CD4-positive, alpha-beta T cell treated with Interleukin-21 for 1 hour (primary cell): Measurements from ENCODE around the gene MYH9.
"Not testable (repeated sequence)": the region's sequence is repeated elsewhere in the genome, so short reads cannot be mapped to it uniquely, and the experiment has no call there.

Experiments
- DNase-seq: peaks from one replicate; pipeline ENCODE4 v3.0.0-alpha.2; 2020

MYH9 gene

DNA sequence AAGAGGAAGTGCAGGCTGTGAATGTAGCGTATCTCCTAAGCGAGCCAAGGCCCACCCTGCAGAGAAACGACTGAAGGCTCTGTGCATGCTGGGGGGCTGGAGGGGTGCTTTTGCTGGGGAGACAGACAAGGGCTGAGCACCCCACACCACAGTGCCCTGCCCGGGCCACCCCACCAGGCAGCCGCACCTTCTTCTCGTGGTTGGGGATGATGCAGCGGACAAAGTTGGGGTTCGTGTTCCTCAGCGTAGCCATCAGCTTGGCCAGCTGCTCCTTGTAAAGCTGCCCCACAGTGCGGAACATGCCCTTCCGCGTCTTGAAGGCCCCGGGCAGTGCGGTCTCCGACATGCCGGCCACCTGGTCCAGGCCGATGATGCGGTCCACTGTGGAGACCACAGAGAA lies 81.5 kb downstream of the MYH9 start:
- DNase-seq = no peak

DNA sequence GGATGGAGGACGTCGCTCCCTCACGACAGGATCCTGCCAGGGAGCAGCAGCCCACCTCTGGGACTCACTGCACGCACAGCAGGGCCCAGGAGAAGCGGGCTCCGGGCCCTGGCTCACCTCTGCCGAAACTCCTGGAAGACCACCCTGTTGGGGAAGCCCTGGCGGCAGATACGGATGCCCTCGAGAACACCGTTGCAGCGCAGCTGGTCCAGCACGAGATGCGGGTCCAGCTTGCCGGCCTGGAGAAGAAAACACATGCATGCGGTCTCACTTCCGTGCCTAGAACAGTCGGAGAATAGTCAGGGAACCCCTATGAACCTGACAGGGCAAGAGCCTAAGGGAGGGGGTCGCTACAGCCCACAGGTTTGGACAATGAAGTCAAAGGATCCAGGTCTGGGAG lies 82.0 kb downstream of the MYH9 start:
- no peak for DNase-seq

DNA sequence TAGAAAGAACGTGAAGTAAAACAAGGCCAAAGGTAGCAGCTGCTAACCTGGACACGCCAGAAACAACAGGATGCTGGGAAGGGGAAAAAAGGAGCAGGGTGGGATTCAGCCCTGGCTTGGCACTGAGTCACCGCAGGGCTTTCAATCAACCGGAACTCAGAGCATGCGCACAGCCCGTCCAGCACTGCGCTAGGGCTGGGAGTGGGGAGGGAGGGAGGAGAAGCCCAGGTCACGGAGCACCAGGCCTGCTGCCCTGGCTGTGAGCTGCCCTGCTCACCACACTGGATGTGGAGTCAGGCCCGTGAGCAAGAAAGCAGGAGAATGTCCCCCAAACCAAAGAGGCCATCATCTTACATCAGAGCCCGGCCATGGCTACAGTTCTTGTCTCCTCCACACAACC lies 83.3 kb downstream of the MYH9 start:
- DNase-seq = no peak

DNA sequence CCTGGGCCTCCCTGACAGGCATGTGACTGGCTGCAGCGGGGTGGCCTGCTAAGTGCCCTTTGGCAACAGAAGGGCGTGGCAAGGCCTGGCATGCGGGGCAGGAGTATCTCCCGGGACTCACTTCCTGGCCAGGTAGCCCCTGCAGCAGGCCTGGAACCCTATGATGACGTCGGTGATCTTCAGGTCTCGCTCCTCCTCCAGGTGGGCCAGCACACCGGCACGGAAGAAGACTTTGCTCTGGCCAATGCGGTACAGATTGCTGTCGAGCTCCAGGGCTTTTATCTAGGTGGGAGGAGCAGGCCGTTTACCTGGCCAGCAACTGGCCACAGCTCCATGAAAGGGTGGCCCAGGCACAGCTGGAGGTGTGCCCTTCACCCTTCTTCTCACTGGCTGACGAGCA lies 83.9 kb downstream of the MYH9 start:
- DNase-seq = no peak

DNA sequence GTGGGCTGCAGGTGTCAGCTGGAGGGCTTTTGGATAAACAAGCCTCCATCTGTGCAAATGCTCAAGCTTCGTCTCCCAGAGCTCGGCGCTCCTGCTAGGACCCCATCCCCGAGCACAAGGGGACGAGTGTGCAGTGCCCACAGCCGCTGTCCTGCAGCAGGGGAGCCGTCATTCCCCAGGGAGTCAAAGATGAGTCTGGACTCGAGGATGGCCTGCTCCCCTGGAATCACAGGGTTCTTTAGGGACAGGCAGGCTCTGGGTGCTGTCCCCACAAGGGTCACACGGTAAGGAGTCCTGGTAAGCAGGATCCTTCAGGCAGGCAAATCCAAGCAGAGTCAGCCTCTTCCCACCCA lies 84.7 kb downstream of the MYH9 start:
- DNase-seq = no peak

DNA sequence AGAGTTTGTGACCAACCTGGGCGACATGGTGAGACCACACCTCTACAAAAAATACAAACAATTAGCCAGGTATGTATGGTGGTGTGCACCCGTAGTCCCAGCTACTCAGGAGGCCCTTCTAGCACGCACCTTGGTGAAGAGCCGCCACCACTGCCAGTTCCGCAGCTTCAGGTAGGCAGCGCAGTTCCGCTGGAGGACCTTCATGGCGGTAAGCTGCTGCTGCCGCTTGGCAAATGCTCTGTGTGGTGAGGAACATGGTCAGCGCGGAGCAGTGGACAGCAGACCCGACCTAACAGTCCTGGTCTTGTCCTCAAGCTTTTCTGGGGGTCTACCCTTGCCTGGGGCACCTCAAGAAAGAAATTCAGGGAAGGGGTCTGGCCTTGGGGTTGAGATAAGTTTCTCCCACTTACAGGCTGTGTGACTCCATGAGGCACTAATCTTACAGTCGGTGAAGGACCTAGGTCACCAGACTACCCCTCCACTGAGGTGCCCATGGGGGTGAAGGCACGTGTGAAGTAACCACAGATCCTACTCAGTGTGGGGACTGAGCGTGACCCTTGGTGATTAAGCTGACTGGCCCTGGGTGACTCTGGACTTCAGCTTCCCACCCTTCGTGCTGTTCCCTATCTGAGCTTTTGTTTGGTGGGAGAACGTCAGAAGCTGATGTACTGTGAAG lies 85.2 kb downstream of the MYH9 start:
- no peak for DNase-seq

DNA sequence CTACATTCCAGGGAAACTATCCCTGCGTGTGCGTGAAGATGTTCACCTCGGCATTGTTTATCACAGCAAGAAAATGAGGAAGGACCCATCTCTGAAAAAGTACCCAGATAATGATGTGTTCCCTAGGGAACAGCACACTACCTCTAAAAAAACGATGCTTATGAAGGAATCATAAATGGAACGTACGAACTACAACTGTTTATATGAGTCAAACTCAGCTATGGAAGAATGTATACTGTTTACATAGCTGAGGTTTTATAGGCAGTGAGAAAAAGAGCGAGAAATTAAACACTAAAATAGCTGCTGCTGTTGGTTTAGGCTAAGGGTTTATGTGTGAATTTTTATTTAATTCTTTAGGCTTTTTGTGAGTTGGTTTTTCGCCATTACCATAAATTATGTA lies 85.9 kb downstream of the MYH9 start:
- no peak for DNase-seq

DNA sequence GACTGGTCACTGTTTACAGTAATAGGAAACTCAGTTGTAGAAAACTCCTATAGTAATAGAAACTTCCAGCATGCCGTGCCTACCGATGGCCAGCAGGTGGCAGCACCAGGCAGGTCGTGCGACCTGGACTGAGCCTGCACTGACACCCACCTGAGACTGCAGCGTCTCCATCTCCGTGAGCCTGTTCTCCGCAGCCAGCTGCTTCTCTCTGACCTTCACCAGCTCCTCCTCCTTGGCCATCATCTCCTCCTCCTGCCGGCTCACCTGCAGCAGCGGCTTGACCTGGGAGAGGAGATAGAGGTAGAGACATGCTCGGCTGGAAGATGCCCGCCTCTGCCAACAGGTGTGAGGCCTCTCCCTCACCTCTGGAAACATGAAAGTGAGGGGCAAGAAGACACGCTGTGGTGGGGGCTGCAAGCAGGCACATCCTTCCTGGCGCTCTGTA lies 86.4 kb downstream of the MYH9 start:
- DNase-seq = peak; percentile 84

DNA sequence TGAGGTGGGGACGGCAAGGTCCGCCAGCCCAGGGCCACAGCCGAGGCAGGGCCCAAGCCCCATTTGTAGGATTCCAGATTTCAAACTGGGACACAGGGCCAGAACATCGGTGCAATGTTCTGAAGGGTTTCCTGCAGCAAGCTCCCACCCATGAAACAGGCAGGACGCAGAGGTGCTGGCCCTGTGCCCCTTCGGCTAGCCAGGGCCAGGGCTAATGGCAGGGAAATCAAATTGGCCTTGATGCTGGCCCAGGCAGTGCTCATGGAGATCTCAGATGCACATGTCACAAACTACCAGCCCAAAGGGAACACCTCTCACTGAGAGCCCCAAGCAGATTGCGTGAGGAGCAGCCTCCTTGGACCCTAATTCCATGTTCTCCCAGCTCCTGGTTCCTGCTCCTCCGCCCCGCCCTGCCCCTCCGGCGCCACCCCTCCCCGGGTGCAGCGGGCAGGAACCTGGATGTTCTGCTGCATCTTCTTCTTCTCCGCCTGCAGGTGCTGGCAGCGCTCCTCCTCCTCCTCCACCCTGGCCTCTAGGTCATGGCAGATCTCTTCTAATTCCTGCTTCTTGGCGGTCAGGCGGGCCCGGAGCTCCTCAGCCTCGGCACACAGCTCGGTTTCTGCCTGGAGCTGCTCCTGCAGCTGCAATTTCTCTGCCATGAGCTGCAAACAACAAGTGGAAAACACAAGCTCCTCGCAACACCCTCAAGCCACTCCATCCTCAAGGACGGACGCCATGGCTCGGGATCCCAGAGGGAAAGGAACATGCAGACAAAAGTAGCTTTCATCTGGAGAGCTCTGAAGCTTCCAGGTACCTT lies 87.2 kb downstream of the MYH9 start:
- DNase-seq = no peak

DNA sequence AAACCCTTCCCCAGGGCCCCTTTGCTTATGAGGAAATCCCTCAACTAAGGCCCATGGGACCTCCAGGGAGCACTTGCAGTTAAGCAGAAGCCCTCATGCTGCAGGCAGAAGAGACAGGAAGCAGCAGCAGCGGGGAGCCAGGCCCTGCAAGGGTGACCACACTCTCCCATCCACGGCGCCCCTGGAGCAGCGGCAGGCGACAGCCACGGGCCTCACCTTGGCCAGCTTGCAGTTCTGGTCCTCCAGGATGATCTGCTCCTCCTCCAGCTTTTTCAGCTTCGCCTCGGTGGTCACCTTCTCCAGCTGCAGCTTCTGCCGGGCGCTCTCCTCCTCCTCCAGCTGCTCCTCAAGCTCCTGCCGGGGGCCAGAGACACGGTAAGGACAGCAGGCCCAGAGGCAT lies 87.9 kb downstream of the MYH9 start:
- DNase-seq = no peak

DNA sequence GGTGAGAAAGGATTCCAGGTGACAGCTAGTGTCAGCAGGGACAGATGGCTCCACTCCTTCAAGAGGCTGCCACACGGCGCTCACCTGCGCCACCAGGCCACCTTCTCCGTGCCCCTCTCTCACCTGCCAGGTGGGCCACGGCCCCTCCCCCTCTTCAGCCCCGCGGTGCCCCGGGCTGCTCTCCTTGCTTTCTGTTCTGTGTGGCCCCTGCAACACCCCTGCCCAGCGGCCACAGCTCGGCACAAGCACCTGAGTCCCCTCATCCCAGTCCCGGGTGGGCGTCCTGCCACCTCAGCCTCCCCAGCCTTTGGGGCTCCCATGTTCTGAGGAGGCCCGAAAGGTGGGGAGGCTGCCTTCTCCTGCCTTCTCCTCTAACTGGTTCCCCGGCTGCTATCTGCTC lies 88.5 kb downstream of the MYH9 start:
- no peak for DNase-seq

DNA sequence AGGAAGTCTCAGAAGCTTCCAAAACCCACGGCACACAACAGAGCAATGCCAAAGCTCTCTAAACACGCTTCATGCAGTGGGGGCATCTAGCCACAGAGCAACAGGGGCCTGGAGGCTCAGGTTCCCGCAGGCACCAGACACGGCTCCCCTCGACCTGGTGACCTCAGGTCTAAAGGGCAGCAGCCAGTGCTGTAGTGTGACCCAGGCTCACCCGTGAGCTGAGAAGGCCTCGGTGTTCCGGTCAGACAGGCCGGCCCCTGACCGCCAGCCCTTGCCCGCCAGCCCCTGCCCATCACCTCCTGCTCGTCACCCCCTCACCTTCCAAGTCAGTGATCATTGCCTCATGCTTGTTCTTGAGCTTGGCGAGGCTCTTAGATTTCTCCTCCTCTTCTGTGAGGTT lies 89.2 kb downstream of the MYH9 start:
- DNase-seq = no peak

DNA sequence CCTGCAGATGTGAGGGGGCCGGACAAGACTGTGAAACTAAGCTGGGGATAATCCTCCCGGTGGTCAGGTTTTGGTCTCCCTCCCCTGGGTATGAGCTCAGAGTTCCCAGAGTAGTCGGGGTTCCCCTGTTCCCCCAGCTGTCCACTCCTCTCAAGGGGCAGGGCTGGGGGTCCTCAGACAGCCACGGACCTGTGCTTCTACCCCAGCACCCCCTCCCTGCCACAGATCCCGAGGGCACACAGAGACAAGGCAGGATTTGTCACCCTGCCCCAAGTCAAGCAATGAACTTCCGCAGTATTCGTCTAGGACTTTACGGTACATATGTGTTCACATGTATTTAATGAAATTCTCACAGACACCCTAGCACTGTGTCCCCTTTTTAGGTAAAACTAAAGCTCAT lies 89.6 kb downstream of the MYH9 start:
- DNase-seq = no peak

DNA sequence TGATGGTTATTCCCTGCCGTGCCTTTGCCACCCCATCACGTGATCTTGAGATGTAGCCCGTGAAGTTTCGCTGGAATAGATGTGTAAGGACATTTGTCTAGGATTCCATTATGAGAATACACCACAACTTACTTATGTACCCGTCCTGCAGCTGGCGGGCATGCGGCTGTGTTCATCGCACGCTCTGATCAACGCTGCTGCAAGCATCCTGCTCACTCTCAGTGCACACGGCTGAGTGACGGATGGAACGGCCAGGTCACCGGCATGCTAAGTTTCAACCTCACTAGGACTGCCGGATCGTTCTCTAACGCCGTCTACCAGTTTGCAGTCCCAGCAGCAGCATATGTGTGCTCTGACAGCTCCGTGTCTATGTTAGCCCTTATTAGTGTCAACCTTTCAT lies 90.2 kb downstream of the MYH9 start:
- no peak for DNase-seq

DNA sequence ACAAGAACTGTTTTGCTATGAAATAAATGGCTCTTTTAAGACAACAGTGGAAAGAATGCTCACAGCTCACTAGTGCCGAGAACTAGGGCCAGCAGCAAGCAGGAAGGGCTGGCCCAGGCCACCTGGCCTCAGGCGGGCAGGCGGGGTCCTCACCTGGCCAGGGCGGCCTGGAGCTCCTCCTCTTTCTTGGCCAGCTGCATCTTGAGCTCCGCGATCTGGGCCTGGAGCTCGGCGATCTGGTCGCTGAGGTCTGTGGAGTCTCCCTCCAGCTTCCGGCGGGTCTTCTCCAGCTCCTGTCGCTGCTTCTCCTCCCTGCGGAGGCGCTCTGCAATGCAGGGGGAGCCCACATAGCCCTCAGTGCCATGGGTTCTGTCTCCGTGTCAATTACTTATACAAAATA lies 91.1 kb downstream of the MYH9 start:
- DNase-seq = no peak

DNA sequence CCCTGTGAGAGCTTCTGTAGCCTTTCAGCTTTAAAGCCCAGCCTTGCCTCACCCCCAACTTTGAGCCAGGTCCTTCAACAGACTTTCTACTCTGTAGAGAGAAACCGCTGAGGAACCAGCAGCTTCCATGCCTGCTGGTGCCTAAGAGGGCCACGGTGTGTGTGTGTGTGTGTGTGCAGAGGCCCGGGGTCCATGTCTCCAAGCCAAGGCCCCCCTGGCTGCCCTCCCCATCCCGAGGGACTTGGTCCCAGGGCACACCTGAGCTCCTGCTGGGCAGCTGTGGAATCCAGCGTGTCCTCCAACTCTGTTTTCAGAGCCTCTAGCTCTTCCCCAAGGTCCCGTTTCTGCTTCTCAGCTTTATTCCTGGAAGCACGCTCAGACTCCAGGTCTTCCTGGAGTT lies 92.5 kb downstream of the MYH9 start:
- DNase-seq = no peak

DNA sequence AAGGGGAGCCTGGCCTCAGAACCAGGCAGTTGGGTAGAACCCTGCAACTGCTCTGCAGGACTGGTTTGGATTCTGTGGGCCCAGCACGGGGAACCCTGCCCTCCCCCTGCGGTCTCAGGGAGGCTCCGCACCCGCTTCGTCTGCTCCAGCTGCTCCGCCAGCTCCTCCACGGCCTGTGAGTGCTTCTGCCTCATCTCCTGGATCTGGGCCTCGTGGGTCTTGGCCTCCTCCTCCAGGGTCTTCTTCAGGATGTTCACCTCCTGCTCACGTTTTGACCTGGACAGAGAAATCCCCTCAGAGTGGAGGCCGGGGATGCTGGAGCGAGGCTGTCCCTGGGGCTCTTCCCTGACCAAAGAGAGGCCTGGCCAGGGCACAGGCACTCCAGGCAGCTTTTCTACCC lies 93.0 kb downstream of the MYH9 start:
- DNase-seq = no peak

DNA sequence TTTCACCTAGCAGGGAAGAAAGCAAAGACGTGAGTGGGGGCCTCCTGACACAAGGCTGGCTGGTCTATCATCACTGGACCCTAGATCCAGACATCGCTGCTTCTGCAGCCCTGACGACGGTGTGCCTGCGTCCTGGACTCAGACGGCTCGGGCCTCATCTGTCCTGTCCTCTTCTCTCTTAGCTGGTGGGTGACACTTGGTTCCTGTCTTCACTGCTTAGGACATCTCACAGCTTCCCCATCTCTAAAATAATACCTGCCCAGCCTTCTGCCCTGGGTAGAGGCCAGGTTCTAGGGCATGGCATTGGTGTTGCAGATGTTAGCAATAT lies 93.5 kb downstream of the MYH9 start:
- no peak for DNase-seq

DNA sequence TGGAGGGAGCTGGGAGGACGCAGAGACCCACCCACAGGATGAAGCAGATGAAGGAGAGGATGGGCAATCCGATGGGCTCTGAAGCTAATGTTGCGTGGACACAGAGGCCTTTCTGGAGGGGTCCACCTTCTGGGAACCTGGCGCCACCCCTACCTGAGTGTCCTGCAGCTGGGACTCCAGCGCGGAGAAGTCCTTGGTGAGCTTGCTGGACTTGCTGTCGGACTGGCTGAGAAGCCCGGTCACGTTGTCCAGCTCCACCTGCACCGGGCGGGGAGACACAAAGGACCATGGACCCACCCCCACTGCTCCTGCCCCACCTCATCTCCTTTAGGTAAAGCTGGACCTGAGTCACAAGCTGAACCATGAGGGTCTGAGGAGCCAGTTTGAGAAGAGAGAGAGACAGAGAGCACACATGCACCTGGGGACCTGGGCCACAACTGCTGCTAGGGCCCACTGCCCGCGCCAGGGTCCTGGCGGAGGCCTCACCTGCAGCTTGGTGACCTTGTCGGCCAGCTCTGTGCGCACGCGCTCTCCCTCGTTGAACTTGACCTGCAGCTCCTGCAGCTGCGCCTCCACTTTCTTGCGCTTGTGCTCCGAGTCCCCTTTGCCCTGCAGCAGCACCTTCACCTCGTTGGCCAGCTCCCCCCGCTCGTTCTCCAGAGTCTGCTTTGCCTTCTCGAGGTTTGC lies 94.0 kb downstream of the MYH9 start:
- DNase-seq = no peak

DNA sequence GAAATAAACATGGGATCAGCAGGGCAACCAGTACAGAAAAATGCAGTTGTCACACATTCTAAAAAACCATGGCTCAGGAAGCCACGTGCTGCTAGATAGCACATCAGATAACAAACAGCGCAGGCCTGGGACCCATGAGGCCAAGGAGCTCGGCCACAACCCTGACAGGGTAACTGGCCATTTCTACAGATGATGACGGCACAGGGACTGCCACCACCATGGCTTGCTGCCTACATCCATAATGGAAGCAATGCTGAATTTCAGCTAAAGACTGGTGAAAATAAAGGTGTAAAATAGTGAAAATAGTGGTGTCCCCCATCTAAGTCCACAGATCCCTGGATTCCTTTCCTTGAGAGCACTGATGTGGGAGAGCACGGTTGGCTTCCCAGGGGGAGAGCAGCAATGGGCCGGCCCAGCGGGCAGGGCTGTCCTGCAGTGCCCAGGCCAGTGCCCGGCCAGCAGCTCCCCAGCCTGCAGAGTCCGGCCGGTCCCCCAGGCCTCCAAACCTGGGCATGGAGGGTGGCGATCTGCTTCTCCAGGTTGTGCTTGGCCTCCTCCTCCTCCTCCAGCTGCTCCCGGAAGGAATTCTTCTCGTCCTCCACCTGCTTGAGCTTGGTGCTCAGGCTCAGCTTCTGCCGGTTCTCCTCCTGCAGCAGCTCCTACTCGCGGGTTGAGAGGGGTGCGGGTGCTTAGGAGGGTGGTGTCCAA lies 94.8 kb downstream of the MYH9 start:
- DNase-seq = no peak

DNA sequence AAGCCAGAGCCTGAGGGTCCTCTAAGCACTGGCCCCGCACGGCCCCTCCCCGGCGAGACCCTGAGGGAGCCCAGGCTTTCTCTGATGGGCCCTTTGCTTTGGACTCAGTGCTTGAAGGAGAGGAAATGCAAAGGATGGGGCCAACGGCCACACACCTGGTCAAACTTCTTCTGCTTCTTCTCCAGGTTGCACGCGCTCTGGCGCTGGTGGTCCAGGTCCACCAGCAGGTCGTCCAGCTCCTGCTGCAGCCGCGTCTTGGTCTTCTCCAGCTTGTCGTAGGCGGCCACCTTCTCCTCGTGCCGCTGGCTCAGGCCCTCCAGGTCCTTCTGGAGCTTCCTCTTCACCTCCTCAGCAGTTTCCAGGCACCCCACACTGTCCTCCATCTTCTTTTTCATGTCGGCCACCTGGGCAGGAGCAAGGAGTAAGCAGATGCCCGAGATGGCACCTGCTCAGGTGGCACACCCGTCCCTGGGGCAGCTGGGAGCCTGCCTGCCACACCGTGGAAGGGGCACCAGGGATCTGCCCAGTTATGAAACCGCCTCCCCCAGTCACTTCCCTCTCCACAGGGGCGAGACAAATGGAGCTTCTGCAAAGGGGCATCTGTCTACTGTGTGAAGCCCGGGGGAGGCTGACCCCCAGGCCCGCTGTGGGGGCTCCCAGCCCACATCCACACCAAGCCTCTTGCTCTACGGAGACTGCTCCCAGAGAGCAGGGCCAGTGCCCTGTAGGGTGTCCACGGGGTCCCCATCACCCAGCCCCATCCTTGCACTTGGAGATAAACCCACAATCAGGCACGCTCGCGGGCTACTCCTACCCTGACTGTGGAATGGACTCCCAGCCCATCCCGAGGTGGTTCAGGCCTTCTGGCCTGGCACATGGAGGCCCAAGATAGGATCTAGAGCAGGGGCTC lies 95.7 kb downstream of the MYH9 start:
- no peak for DNase-seq

DNA sequence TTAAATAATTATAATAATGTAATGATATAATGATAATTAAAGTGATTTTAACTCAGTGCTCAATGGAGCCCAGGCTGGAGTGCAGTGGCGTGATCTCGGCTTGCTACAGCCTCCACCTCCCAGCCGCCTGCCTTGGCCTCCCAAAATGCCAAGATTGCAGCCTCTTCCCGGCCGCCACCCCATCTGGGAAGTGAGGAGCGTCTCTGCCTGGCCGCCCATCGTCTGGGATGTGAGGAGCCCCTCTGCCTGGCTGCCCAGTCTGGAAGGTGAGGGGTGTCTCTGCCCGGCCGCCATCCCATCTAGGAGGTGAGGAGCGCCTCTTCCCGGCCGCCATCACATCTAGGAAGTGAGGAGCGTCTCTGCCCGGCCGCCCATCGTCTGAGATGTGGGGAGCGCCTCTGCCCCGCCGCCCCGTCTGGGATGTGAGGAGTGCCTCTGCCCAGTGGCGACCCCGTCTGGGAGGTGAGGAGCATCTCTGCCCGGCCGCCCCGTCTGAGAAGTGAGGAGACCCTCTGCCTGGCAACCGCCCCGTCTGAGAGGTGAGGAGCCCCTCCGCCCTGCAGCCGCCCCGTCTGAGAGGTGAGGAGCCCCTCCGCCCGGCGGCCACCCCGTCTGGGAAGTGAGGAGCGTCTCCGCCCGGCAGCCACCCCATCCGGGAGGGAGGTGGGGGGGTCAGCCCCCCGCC lies 97.2 kb downstream of the MYH9 start:
- not testable (repeated sequence) for DNase-seq
